ENCODE data around the gene RPF1.
"Not testable (repeated sequence)": the region's sequence is repeated elsewhere in the genome, so short reads cannot be mapped to it uniquely, and the experiment has no call there.

Gene RPF1

GRCh38 chr1:84478876-84479868 is at the start of gene RPF1:
TSS of gene RPF1 (plus strand) at chr1:84479266. CDS start at chr1:84479282, 16 bp downstream.
- peak; percentile 74 to 80 for DNase-seq

- no peak for DNase-seq
Observed at GRCh38 chr1:84430546-84430945, 48.5 kb upstream of the RPF1 start.

- DNase-seq, result peak in 1 of 2 donors; percentile 60
Observed at GRCh38 chr1:84433258-84434080, 45.6 kb upstream of the RPF1 start.

GRCh38 chr1:84434081-84434769 is 44.8 kb upstream of the RPF1 start:
- DNase-seq, result no peak

GRCh38 chr1:84434801-84435549 is 44.1 kb upstream of the RPF1 start:
- DNase-seq, result peak in 1 of 2 donors; percentile 47

GRCh38 chr1:84436876-84437655 is 42.0 kb upstream of the RPF1 start:
- DNase-seq, result peak in 1 of 2 donors; percentile 79

GRCh38 chr1:84442256-84442655 is 36.8 kb upstream of the RPF1 start:
- DNase-seq, result peak in 1 of 2 donors; percentile 96

- DNase-seq, result not testable (repeated sequence)
Observed at GRCh38 chr1:84442747-84443646, 36.1 kb upstream of the RPF1 start.

- not testable (repeated sequence) for DNase-seq
Observed at GRCh38 chr1:84448704-84449103, 30.4 kb upstream of the RPF1 start.

- DNase-seq, result no peak
Observed at GRCh38 chr1:84450910-84451309, 28.2 kb upstream of the RPF1 start.

GRCh38 chr1:84452436-84452835 is 26.6 kb upstream of the RPF1 start:
- DNase-seq, result no peak

- no peak for DNase-seq
Observed at GRCh38 chr1:84462118-84462517, 16.9 kb upstream of the RPF1 start.

GRCh38 chr1:84467298-84467697 is 11.8 kb upstream of the RPF1 start:
- no peak for DNase-seq

GRCh38 chr1:84476225-84476624 is 2.8 kb upstream of the RPF1 start:
- no peak for DNase-seq

GRCh38 chr1:84479998-84480397 is 932 bp downstream of the RPF1 start:
- DNase-seq, result no peak

- no peak for DNase-seq
Observed at GRCh38 chr1:84480650-84481049, 1.6 kb downstream of the RPF1 start.

- DNase-seq, result no peak
Observed at GRCh38 chr1:84481317-84481716, 2.3 kb downstream of the RPF1 start.

GRCh38 chr1:84488107-84488506 is 9.0 kb downstream of the RPF1 start:
- DNase-seq, result no peak

- DNase-seq, result no peak
Observed at GRCh38 chr1:84489766-84490165, 10.7 kb downstream of the RPF1 start.

- no peak for DNase-seq
Observed at GRCh38 chr1:84492726-84493125, 13.7 kb downstream of the RPF1 start.

Measured in bone marrow (tissue), 2 donors.